HCT116 (cell line): ENCODE measurements around the gene ZNF341. TPM values are rescaled to one million over a fixed set of nuclear protein-coding genes. Genes with fewer than 3 reads are reported as not detected.

Experiments used
- ATAC-seq: fragments of 200-7000 bp; cut with Tn5 transposase; 2 replicates; pipeline ENCODE4 v1.9.1; 2020; ENCODE audit warnings: mild to moderate bottlenecking, moderate library complexity
- BruUV-seq: library from RNA; stranded (reverse); fragments of 400-500 nt; replicated peaks from 2 replicates; lab custom pipeline; 2021; lab: Mats Ljungman, UMichigan
- CTCF ChIA-PET: fragments of 300-600 bp; sonication (Branson Sonifier 250); formaldehyde crosslinking; loops from one replicate; lab custom pipeline; 2021; ENCODE audit warnings: antibody characterized with exemption; lab: Charles Lee
- POLR2A ChIA-PET: fragments of 300-600, 350-600 bp; sonication (Branson Sonifier 250); formaldehyde crosslinking; loops from one replicate; lab custom pipeline; 2021; ENCODE audit warnings: antibody characterized with exemption; lab: Charles Lee
- RAD21 ChIA-PET, 2 experiments: fragments of 300-600 bp; sonication (Branson Sonifier 250); formaldehyde crosslinking; loops; one replicate each; lab custom pipeline; 2023; ENCODE audit warnings: low total read pairs in 2 of 2; ENCODE audit not compliant: uncharacterized antibody in 2 of 2, unreplicated experiment in 2 of 2, low non-redundant PET in 1 of 2; lab: Charles Lee
- DNase-seq: peaks from one replicate; pipeline ENCODE4 v3.0.0-alpha.2; 2010; ENCODE audit warnings: low read depth, low spot score
- H2AFZ ChIP-seq: fragments of 200-600 bp; shearing (Covaris generic), sonication (generic); 2 replicates; pipeline ENCODE4 v1.6.1; 2017; ENCODE audit warnings: low read depth, mixed run types, mixed read lengths, antibody characterized with exemption, low read length; ENCODE audit not compliant: poor library complexity, severe bottlenecking
- H3K27ac ChIP-seq: 2 replicates; pipeline ENCODE4 v1.5.1; 2012; ENCODE audit warnings: low read depth, low read length
- H3K27me3 ChIP-seq: fragments of 200-600 bp; sonication (generic); 2 replicates; pipeline ENCODE4 v1.6.1; 2016; ENCODE audit warnings: mixed run types, low read length, mixed read lengths; ENCODE audit not compliant: insufficient read depth
- H3K36me3 ChIP-seq, 2 experiments: fragments of 200-500 bp in 1 of 2; fragments of 200-600 bp in 1 of 2; sonication (Bioruptor generic) in 1 of 2; sonication (generic) in 1 of 2; 2 replicates each; pipeline versions ENCODE4 v1.5.1 to v1.6.1; 2014 to 2016; ENCODE audit warnings: low read length in 2 of 2, inconsistent platforms in 1 of 2, mixed read lengths in 1 of 2, mixed run types in 1 of 2; ENCODE audit not compliant: insufficient read depth in 2 of 2, control insufficient read depth in 1 of 2
- H3K4me1 ChIP-seq, 2 experiments: fragments of 200-600 bp in 1 of 2; sonication (generic) in 1 of 2; 2 replicates each; pipeline versions ENCODE4 v1.5.1 to v1.6.1; 2012 to 2017; ENCODE audit warnings: low read length in 2 of 2, inconsistent platforms in 1 of 2, mild to moderate bottlenecking in 1 of 2, mixed read lengths in 1 of 2, mixed run types in 1 of 2, moderate library complexity in 1 of 2; ENCODE audit not compliant: insufficient read depth in 2 of 2, control insufficient read depth in 1 of 2
- H3K4me2 ChIP-seq: fragments of 200-600 bp; sonication (generic); 2 replicates; pipeline ENCODE4 v1.6.1; 2017; ENCODE audit warnings: mixed run types, low read length, mixed read lengths
- H3K4me3 ChIP-seq, 2 experiments: fragments of 200-600 bp in 1 of 2; sonication (generic) in 1 of 2; replicated peaks in 1 of 2; 2 replicates each; pipeline ENCODE4 v1.5.1; 2011 to 2016; ENCODE audit warnings: low read length in 2 of 2, control low read depth in 1 of 2, low read depth in 1 of 2, mild to moderate bottlenecking in 1 of 2, mixed read lengths in 1 of 2, mixed run types in 1 of 2
- H3K79me2 ChIP-seq: fragments of 200-600 bp; sonication (generic); 2 replicates; pipeline ENCODE4 v1.6.1; 2017; ENCODE audit warnings: mild to moderate bottlenecking, mixed run types, low read length, moderate library complexity, mixed read lengths; ENCODE audit not compliant: insufficient read depth
- H3K9ac ChIP-seq: fragments of 200-600 bp; sonication (generic); 2 replicates; pipeline ENCODE4 v1.6.1; 2016; ENCODE audit warnings: low read length, mixed read lengths
- H3K9me2 ChIP-seq: fragments of 200-600 bp; sonication (generic), shearing (Covaris generic); 2 replicates; pipeline ENCODE4 v1.6.1; 2017; ENCODE audit warnings: mixed run types, mild to moderate bottlenecking, moderate library complexity; ENCODE audit not compliant: insufficient read depth
- H3K9me3 ChIP-seq, 2 experiments: fragments of 200-500 bp in 1 of 2; fragments of 200-600 bp in 1 of 2; sonication (Bioruptor generic) in 1 of 2; sonication (generic) in 1 of 2; 2 replicates each; pipeline ENCODE4 v1.6.1; 2014 to 2017; ENCODE audit warnings: low read length in 2 of 2, mixed read lengths in 2 of 2, inconsistent platforms in 1 of 2, low read depth in 1 of 2, mild to moderate bottlenecking in 1 of 2, mixed run types in 1 of 2, moderate library complexity in 1 of 2; ENCODE audit not compliant: control insufficient read depth in 1 of 2, insufficient read depth in 1 of 2
- H4K20me1 ChIP-seq: fragments of 200-600 bp; sonication (generic), shearing (Covaris generic); 2 replicates; pipeline ENCODE4 v1.6.1; 2017; ENCODE audit warnings: mixed run types, mild to moderate bottlenecking, moderate library complexity; ENCODE audit not compliant: insufficient read depth
- CBX3 ChIP-seq: IDR thresholded peaks from 2 replicates; pipeline ENCODE4 v1.6.1; 2012; ENCODE audit warnings: low read depth
- CEBPB ChIP-seq: IDR thresholded peaks from 2 replicates; pipeline ENCODE4 v1.6.1; 2012; ENCODE audit warnings: low read depth
- CTCF ChIP-seq, 3 experiments: fragments of 200-600 bp in 1 of 3; sonication (generic) in 1 of 3; IDR thresholded peaks in 2 of 3; conservative IDR thresholded peaks in 1 of 3; 2 replicates each; pipeline ENCODE4 v1.5.1; 2012 to 2017; ENCODE audit warnings: low read depth in 2 of 3, low read length in 2 of 3, antibody characterized with exemption in 1 of 3, borderline replicate concordance in 1 of 3, control low read depth in 1 of 3, mild to moderate bottlenecking in 1 of 3, mixed read lengths in 1 of 3, mixed run types in 1 of 3, moderate library complexity in 1 of 3; ENCODE audit not compliant: insufficient read depth in 1 of 3
- EGR1 ChIP-seq: IDR thresholded peaks from 2 replicates; pipeline ENCODE4 v1.6.1; 2012; ENCODE audit warnings: low read depth
- ELF1 ChIP-seq: IDR thresholded peaks from 2 replicates; pipeline ENCODE4 v1.6.1; 2012; ENCODE audit warnings: low read depth, borderline replicate concordance
- EZH2 ChIP-seq: fragments of 200-600 bp; sonication (generic); IDR thresholded peaks from 2 replicates; pipeline ENCODE4 v1.6.1; 2017; ENCODE audit warnings: antibody characterized with exemption, mixed run types
- EZH2phosphoT487 ChIP-seq: fragments of 200-600 bp; IDR thresholded peaks from 2 replicates; pipeline ENCODE4 v1.6.1; 2018; ENCODE audit warnings: antibody characterized with exemption, borderline replicate concordance
- MAX ChIP-seq: IDR thresholded peaks from 2 replicates; pipeline ENCODE4 v1.6.1; 2012
- POLR2A ChIP-seq: IDR thresholded peaks from 2 replicates; pipeline ENCODE4 v1.7.0; 2011; ENCODE audit warnings: borderline replicate concordance; ENCODE audit not compliant: insufficient read depth, insufficient read length; ENCODE audit errors: extremely low read depth
- POLR2AphosphoS5 ChIP-seq: IDR thresholded peaks from 2 replicates; pipeline ENCODE4 v1.6.1; 2011; ENCODE audit warnings: mild to moderate bottlenecking, low read depth, low read length, moderate library complexity
- RAD21 ChIP-seq: IDR thresholded peaks from 2 replicates; pipeline ENCODE4 v1.6.1; 2012; ENCODE audit warnings: low read depth, mild to moderate bottlenecking
- REST ChIP-seq: IDR thresholded peaks from 2 replicates; pipeline ENCODE4 v1.6.1; 2012; ENCODE audit warnings: low read depth
- SIN3A ChIP-seq: IDR thresholded peaks from 2 replicates; pipeline ENCODE4 v1.6.1; 2012; ENCODE audit warnings: low read depth
- SRF ChIP-seq: IDR thresholded peaks from 2 replicates; pipeline ENCODE4 v1.6.1; 2012; ENCODE audit warnings: low read depth
- YY1 ChIP-seq: IDR thresholded peaks from 2 replicates; pipeline ENCODE4 v1.6.1; 2011; ENCODE audit warnings: low read length, low read depth, moderate library complexity, mild to moderate bottlenecking; ENCODE audit not compliant: insufficient replicate concordance; ENCODE audit errors: extremely low read depth
- ZBTB33 ChIP-seq: IDR thresholded peaks from 2 replicates; pipeline ENCODE4 v1.6.1; 2011; ENCODE audit warnings: mild to moderate bottlenecking, low read length, moderate library complexity; ENCODE audit not compliant: insufficient replicate concordance; ENCODE audit errors: extremely low read depth
- intact Hi-C: fragments of 100-400 bp; cut with micrococcal nuclease; formaldehyde crosslinking; loops from 2 replicates; pipeline ENCODE4 v1.10.0; 2022
- total RNA-seq: library from RNA; stranded (reverse); gene quantifications from one replicate; pipeline ENCODE4 v1.2.1, GENCODE V29; 2021; ENCODE audit not compliant: unreplicated experiment

ZNF341 gene
- total RNA-seq, 1 experiment from 2014 or later, result 4.9 TPM

- Histone ChIP-seq H3K27ac (no peak overlapping the region), H3K9me2 (no peaks in the 10 kb centered on the region), H3K9ac (no peak overlapping the region), H3K4me1 (no peaks in the 10 kb centered on the region), H4K20me1 (no peaks in the 10 kb centered on the region), H3K27me3 (no peaks in the 10 kb centered on the region), H3K36me3 (no peaks in the 10 kb centered on the region), H2AFZ (no peak overlapping the region), H3K4me2 (no peak overlapping the region), H3K9me3 (no peaks in the 10 kb centered on the region), H3K4me3 (no peak overlapping the region), H3K79me2 (peaks cover 60% of the 10 kb centered on the region)
- DNase-seq, result no peak
- no peak for ATAC-seq
- ChIA-PET POLR2A (no interaction called here), CTCF (no interaction called here), RAD21 (no interaction called here)
- BruUV-seq, result no TSS peak
- TF ChIP-seq CTCF (IDR thresholded peaks at IDR 0.05 in 2 of 3, conservative IDR thresholded peaks at IDR 0.05 in 1 of 3; ENCODE audit: borderline replicate concordance in 1 of 3, insufficient read depth in 1 of 3, low read depth in 2 of 3, low read length in 2 of 3) (no peak), REST (no peak), EZH2 (no peak), EZH2phosphoT487 (no peak), POLR2AphosphoS5 (no peak), EGR1 (no peak), RAD21 (no peak), YY1 (no peak), CBX3 (no peak), POLR2A (no peak), SRF (no peak), CEBPB (no peak), ZBTB33 (no peak), ELF1 (no peak), SIN3A (no peak), MAX (no peak)
- intact Hi-C loops, result no loop called here
Measured at GRCh38 chr20:33832103-33832804, 100.5 kb downstream of the ZNF341 start.
